DOHH2 (cell line): ENCODE measurements around the gene ZNG1A.
"Not testable (repeated sequence)": the region's sequence is repeated elsewhere in the genome, so short reads cannot be mapped to it uniquely, and the experiment has no call there.

Source experiments
- EZH2phosphoT487 ChIP-seq: fragments of 200-600 bp; sonication (generic); IDR thresholded peaks from 2 replicates; pipeline ENCODE4 v1.6.1; 2017; ENCODE audit warnings: borderline replicate concordance, mild to moderate bottlenecking, antibody characterized with exemption, low read length, moderate library complexity, mixed read lengths
- TF ChIP-seq, protein P1 (sequence below): fragments of 200-600 bp; sonication (generic); IDR thresholded peaks from one replicate; pipeline ENCODE4 v1.5.1; 2014; ENCODE audit warnings: antibody characterized with exemption, mild to moderate bottlenecking, low read depth, low read length; ENCODE audit not compliant: poor library complexity, severe bottlenecking

DNA sequence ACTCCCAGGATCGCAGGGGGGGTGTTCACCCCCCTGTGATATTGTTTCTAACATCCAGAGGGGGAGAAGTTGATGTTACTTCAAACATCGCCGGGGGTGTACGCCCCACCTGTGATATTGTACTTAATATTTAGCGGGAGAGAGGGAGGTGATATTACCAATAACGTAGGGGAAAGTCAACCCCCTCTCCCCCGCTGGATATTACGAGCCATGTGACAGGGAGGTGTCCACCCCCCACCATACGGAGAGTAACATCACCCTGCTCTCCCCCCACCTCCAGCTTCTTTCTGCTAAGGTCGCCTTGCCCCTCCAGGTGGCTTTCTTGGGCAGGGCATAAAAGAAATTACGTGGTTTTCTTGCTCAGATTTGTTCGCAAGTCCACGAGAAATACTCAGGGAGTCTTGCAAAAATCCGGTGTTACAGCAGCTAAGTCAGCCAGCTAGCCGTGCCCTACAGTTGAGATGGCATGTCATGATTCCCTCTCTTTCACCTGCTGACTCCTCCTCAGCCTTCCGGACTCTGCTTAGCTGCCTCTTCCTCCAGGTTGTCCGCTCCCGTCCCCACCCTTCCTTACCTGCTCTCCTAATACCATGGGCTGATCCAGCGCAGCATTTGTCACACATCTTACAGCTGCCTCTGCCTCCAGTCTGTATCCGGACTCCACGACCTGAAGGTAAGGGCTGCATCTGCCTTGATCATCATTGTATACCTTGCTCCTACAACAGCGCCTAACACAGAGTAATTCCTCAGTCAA, 69.9 kb downstream of the ZNG1A start:
- TF ChIP-seq, protein P1, sequence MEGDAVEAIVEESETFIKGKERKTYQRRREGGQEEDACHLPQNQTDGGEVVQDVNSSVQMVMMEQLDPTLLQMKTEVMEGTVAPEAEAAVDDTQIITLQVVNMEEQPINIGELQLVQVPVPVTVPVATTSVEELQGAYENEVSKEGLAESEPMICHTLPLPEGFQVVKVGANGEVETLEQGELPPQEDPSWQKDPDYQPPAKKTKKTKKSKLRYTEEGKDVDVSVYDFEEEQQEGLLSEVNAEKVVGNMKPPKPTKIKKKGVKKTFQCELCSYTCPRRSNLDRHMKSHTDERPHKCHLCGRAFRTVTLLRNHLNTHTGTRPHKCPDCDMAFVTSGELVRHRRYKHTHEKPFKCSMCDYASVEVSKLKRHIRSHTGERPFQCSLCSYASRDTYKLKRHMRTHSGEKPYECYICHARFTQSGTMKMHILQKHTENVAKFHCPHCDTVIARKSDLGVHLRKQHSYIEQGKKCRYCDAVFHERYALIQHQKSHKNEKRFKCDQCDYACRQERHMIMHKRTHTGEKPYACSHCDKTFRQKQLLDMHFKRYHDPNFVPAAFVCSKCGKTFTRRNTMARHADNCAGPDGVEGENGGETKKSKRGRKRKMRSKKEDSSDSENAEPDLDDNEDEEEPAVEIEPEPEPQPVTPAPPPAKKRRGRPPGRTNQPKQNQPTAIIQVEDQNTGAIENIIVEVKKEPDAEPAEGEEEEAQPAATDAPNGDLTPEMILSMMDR = not testable (repeated sequence)
- not testable (repeated sequence) for TF ChIP-seq EZH2phosphoT487
